Stimulated activated CD8-positive, alpha-beta memory T cell treated with anti-CD3 and anti-CD28 coated beads, Interleukin-4, amount 100 ng/mL, for 48 hours (primary cell): ENCODE measurements around the gene TARBP1.
"Not testable (repeated sequence)": the region's sequence is repeated elsewhere in the genome, so short reads cannot be mapped to it uniquely, and the experiment has no call there.

ENCODE experiments used
- DNase-seq: peaks from one replicate; pipeline ENCODE4 v3.0.0-alpha.2; 2020

TARBP1 gene

DNA sequence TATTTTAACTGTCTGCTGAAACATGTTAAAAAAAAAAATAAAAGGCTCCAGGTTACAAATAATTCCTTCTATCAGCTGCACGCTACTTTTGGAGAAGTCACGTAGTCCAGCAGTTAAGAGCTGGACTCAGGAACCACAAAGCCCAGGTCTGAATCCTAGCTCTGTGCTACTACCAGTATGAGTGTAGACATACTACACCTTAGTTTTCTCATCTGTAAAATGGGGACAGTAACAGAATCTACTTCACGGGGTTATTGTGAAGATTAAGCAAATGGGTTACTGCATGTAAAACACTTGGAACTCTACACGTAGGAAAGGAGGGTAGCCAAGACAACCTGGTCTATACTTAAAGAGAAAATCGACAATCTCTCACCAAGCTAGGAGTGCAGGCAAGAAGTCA lies 48.3 kb downstream of the TARBP1 start:
- DNase-seq, result no peak

- DNase-seq, result no peak
Observed at GRCh38 chr1:234429434-234429806, 49.6 kb downstream of the TARBP1 start.

- DNase-seq, result no peak
Observed at GRCh38 chr1:234427950-234428646, 50.9 kb downstream of the TARBP1 start.

DNA sequence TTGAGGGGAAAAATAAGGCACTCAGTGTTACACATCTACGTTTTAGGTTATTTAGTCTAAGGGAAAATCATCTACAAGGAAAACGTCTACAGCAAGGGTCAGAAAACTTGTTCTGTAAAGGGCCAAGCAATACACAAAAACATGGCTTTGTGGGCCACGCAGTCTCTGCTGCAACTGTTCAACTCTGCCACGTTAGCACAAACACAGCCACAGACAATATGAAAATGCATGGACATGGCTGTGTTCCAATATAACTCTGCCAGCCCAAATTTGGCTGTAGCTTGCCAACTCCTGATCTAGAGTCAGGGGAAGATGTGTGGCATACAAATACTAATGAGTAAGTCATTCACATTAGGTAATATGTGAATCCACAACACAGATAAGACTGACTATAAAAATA lies 65.0 kb downstream of the TARBP1 start:
- no peak for DNase-seq

DNA sequence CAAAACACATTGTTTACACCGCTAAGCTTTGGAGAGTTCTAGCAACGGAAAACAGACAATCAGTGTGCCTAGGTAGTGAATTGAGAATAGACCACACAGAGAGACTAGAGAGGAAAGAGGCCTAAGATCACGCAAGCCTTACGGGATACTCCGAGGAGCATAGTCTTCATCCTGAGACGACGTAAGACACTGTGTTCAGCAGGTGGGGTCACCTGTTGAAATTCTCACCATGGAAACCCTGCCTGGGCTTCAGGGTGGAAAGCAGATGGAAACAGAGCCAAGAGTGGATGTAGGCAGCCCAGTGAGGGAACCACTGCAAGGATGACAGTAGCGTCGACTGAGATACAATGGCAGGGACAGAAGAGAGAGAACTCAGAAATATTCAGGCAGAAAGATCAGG lies 65.5 kb downstream of the TARBP1 start:
- no peak for DNase-seq

DNA sequence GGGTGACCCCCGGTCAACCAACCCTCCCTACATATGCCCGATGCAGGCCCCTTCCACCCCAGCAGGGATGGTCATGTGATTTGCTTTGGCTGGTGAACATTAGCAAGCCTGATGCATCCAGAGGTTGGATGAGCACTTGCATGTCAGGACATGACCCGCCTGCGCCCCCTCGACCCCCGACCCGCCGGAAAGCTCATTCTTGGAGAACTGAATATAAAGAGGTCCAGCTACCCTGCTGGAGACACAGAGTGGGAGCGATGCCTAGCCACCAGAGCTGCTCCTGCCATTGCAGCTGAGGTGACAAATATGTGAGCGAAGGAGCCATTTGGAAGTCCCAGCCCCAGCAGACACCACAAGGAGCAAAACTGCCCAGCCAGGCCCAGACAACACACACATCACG lies 66.1 kb downstream of the TARBP1 start:
- DNase-seq, result no peak

GRCh38 chr1:234409328-234409727 lies 69.7 kb downstream of the TARBP1 start:
- DNase-seq, result no peak

DNA sequence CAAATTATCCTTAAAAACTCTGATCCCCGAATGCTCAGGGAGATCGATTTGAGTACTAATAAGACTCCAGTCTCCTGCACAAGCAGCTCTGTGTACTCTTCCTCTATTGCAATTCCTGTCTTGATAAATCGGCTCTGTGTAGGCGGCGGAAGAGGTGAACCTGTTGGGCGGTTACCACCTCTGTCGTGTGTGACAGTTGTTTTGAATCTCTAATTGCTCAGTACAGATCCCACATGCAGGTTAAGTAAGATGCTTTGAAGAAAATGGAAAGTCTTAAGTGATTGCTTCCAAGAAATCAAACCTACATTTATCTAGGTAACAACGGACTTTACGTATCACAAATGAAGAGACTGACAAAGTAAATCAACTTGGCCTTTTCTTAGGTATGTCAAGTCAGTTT lies 70.2 kb downstream of the TARBP1 start:
- peak; percentile 40 for DNase-seq

DNA sequence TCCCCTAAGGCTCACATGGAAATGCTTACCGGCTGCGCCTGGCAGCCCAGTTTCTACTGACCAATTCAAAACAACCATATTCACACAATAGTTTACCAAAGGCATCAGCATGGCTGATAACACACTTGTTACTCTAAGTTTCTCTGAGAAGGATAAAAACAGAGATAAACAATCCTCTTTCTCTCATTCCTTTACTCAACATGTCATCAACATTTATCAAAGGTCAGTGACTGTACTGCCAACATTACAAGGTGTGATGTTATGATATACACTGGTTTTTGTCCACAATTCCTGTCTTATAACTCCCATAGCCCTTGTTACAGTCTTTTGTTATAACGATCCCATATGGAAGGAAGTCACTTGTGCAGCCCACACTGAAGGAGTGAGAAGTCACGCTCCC lies 72.1 kb downstream of the TARBP1 start:
- no peak for DNase-seq

DNA sequence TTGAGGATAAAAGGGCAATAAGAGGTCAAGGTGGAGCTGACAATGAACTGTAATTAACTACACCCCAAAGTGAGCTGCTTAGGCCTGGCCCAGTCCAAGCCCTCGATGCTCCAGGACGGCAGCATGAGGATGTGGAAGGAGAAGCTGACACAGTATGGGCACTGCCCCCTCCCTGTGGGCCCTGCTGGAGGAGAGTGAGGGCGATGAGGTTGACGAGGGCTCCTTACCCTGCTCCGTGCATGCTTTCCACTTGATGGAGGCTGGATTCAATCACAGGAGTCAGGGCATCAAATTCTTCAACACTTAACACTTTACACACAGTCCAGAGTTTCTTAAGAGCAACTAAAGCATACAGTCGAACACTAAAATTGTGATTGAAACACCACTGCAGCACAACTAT lies 73.3 kb downstream of the TARBP1 start:
- DNase-seq, result no peak

DNA sequence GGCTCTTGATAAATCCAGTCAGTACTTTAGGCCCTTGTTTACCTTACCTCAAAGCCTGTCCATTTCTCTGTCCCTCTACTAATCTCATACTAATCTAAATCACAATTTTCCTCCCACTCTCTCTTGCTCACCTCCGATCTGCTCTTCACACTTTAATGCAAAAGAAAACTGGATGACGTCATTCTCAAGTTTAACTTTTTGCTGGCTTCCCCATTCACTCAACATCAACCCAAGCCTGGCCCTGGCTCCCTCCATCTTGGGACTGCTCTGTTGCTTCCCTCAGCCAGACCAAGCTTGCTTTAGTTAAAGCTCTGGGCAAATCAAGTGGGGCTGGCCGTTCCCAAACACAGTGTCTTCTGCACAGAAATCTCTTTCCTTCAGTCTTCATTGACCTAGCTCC lies 76.0 kb downstream of the TARBP1 start:
- DNase-seq, result no peak

DNA sequence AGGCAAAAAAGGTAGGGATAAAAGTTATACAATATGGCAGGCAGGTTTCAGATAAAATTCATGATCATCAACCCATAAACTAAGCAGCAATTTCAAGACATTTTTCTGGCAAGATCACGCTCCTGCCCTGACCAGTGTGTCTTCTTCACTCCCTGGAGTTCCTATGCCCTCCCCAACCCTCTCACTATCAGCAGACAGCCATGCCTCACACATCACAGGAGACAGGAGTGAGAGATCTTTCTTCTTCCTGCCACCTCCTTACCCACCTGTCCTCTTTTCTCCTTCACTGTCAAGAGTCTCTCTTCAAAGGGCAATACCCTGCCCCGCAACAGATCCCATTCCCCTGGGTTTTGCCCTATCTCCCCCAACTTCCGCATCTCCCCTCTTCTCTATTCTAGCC lies 77.3 kb downstream of the TARBP1 start:
- no peak for DNase-seq

DNA sequence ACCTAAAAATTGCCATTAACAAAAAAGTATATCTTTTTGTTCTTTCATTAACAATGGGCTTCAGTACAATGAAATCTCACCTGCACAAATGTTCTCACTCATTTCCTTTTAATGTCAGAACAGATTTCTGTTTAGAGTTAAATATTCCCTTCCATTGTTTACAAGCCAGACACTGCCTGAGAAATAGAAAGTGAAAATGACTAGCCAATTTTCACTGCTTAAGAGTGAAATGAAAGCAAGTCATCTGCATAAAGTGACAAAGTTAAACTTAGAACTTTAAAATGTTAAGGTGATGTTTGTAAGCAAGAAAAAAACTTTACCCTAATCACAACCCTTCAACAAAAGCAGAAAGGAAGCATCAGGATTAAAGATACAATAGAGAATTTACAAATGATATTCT lies 78.2 kb downstream of the TARBP1 start:
- DNase-seq, result no peak

- not testable (repeated sequence) for DNase-seq
Observed at GRCh38 chr1:234399515-234399914, 79.5 kb downstream of the TARBP1 start.

DNA sequence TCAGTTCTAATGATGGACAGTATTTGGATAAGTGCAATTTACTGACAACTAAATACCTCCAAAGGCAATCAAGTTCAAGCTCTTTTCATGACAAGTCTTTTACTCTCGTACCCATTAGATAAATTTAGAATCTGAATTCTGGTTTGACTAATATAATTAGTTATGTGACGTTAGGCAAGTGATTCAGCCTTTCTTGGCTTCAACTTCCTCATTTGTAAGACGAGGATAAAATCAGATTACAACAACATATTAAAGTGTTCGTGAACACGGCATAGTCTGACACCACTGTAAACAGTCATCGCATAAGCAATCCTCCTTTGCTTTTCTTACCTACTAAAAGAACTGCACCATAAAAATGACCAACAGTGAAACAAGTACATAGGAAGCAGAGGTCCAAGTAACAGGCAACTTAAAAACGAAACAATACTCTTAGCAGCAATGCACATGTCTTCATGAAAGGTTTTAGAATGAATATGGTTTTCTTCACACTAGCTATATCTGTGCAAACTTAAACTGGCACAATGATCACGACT lies 80.1 kb downstream of the TARBP1 start:
- no peak for DNase-seq

GRCh38 chr1:234397732-234398131 lies 81.2 kb downstream of the TARBP1 start:
- no peak for DNase-seq

DNA sequence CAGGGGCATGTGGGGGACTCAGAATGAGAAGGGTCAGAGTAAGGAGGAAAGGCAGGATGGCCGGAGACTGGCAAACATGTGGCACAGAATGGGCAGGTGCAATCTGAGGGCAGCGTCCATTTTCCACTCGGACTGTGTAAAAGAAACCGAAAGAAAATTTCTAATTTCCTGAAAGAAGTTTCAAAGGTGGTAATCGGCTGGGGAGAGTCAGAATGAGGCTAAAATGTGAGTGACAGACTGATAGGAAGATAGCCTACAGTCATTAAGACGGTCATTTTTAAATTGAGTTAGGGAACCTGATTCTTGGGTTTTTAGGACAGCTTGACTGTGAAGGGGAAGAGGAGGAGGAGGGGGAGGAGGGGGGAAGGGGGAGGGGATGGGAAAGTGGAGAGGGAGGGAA lies 82.1 kb downstream of the TARBP1 start:
- DNase-seq, result no peak

GRCh38 chr1:234396092-234396491 lies 82.9 kb downstream of the TARBP1 start:
- no peak for DNase-seq

- DNase-seq, result no peak
Observed at GRCh38 chr1:234395297-234395696, 83.7 kb downstream of the TARBP1 start.

DNA sequence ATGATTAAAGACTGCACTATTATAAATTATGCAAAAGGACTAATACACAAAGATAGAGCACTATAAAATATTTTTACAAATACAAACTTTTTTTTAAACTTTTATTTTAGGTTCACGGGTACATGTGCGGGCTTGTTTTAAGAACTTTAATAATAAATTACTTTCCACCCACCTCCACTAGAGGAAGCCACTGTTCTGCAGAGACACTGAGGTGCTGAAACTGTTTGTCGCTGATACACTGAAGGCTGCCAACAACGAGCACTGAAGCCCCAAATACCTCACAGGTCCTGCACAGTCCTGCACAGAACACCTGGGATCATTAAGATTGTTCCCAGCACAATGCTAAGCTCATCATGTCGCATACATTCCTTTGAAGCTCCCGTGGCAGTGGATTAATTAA lies 85.8 kb downstream of the TARBP1 start:
- no peak for DNase-seq

GRCh38 chr1:234388094-234388493 lies 90.9 kb downstream of the TARBP1 start:
- no peak for DNase-seq

DNA sequence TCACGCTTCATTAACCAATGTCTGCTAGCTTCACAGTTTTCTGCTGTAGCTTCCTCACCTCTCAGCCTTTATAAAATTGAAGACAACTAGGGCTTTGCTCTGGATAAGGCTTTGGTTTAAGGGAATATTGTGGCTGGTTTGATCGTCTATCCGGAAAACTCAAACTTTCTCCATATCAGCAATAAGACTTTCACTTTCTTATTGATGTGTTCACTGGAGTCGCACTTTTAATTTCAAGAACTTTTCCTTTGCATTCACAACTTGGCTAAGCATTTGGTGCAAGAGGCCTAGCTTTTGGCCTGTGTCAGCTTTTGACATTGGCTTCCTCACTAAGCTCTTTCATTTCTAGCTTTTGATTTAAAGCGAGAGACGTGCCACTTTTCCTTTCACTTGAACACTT lies 92.9 kb downstream of the TARBP1 start:
- no peak for DNase-seq

- no peak for DNase-seq
Observed at GRCh38 chr1:234381699-234382555, 97.1 kb downstream of the TARBP1 start.

DNA sequence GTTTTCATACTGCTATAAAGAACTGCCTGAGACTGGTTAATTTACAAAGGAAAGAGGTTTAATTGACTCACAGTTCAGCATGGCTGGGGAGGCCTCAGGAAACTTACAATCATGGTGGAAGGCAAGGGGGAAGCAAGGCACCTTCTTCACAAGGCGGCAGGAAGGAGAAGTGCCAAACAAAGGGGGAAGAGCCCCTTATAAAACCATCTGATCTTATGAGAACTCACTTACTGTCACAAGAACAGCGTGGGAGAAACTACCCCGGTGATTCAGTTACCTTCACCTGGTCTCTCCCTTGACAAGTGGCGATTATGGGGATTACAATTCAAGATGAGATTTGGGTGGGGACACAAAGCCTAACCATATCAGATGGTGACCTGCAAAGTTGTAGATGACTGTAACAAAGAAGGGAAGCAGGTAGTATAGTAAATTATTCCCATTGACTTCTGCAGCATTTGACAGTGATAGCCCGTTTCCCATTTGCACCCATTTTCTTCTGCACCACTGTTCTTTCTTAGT lies 99.3 kb downstream of the TARBP1 start:
- not testable (repeated sequence) for DNase-seq
